Stimulated activated CD4-positive, alpha-beta T cell treated with anti-CD3 and anti-CD28 coated beads, TNF-alpha, amount 100 ng/mL, for 48 hours (primary cell): ENCODE data around the gene MARF1.
A peak's percentile ranks its signal among the peaks of the same experiment; 100 is the strongest.
"Not testable (repeated sequence)": the region's sequence is repeated elsewhere in the genome, so short reads cannot be mapped to it uniquely, and the experiment has no call there.

ENCODE experiments used
- DNase-seq, 3 donors: peaks; one replicate each; pipeline ENCODE4 v3.0.0-alpha.2; 2020; ENCODE audit warnings: low read depth in 3 of 3

Gene MARF1

DNA sequence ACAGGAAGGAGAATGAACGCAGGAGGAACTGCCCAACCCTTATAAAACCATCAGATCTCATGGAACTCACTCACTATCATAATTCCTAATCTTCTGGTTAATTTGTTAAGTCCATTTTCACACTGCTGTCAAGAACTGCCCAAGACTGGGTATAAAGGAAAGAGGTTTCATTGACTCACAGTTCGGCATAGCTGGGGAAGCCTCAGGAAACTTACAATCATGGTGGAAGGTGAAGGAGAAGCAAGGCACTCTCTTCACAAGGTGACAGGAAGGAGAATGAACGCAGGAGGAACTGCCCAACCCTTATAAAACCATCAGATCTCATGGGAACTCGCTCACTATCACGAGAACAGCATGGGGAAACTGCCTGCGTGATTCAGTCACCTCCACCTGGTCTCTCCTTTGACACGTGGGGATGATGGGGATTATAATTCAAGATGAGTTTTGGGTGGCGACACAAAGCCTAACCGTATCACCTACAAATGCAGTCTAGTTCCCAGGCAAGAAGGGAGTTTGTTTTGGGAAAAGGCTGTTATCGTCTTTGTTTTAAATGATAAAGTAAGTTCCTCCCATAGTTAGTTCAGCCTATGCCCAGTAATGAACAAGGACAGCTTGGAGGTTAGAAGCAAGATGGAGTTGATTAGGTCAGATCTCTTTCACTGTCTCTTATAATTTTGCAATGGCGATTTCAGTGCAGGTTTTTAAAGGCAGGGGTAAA, 68.9 kb downstream of the MARF1 start:
- DNase-seq = not testable (repeated sequence)

- DNase-seq = no peak
Observed at GRCh38 chr16:15573274-15573895, 69.6 kb downstream of the MARF1 start.

DNA sequence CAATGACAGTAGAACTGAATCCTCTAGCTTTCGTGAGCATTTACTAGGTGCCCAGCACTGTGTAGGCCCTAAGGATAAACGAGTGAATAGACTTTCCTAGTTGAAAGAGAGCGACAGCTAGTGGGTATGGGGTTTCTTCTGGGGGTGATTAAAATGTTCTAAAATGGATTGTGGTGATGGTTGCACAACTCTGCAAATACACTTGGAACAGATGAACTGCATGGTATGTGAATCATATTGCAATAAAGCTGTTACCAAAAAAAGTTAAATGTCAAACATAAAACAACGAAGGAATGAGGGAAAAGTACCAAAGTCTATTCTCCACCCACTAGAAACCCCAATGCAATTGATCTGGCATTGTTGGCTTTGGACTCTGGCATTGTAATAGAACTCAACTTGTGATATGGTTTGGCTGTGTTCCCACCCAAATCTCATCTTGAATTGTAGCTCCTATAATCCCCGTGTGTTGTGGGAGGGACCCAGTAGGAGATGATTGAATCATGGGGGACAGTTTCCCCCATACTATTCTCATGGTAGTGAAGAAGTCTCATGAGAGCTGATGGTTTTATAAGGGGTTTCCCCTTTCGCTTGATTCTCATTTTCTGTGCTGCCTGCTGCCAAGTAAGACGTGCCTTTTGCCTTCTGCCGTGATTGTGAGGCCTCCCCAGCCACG, 70.5 kb downstream of the MARF1 start:
- peak in 2 of 3 donors; percentile 7 to 44 for DNase-seq

DNA sequence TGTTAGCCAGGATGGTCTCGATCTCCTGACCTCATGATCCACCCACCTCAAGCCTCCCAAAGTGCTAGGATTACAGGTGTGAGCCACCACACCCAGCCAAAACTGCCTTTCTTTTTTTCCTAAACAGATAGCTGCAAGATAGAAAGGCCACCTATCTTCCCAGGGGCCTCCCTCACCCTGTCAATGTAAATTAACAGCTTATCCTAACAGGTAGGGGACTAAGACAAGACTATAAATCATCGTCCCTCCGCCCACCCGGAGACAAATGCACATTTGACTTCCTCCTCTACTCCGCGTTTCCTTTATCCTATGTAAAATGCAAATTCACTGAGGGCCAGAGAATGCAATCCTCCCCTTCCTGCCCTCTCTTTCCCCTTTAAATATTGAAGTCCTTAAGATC, 71.4 kb downstream of the MARF1 start:
- no peak for DNase-seq

GRCh38 chr16:15570666-15571065, 72.3 kb downstream of the MARF1 start:
- not testable (repeated sequence) for DNase-seq

GRCh38 chr16:15567823-15568222, 75.1 kb downstream of the MARF1 start:
- no peak for DNase-seq

DNA sequence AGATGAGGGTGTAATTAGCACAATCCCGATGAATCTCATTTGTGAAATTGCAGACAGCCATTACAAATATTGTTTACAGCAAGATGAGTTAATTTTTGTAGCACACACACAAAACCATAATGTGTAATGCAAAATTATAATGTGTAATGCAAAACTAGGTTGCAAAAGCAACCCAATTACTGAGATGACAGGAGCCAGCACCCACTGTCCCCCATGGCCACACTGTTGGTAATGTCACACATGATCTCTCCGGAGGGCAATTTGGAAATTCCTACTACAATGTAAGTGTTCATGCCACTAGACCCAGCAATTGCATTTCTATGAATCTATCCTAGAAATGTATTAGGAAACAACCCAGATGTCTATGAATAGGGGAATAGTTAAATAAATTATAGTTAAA, 76.9 kb downstream of the MARF1 start:
- DNase-seq = no peak

DNA sequence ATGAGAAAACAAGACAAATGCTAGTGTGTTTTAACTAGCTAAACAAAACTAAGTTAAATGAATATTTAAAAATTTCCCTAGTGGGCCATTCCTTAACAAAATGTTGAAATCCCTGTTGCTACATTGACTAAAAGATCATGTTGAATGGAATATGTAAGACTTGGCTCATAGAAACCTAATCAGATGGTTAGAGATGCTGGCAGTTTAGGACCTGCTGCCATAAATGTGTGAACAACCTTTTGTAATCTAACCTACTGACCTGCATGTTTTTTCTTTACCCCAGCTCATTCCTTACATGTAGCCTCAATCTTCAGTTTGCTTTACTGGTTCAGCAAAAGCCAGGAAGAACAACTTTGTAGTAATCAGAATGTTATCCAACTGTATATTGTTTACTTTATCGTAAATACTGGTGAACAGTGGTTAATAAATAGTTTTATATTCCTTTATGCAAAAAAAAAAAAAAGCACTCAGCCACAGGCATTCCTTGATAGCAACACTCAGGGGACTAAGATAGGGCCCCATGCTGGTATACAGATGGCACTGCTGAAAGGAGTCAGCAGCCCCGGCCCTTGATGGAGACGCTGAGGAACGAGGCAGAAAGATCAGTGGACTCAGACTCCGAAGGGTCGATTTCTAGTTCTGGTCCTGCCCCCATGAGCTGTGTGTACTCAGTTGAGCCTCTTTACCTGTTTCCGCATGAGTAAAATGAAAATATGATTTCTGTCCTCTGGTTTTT, 78.2 kb downstream of the MARF1 start:
- DNase-seq = no peak

GRCh38 chr16:15559176-15559575, 83.8 kb downstream of the MARF1 start:
- DNase-seq = no peak

DNA sequence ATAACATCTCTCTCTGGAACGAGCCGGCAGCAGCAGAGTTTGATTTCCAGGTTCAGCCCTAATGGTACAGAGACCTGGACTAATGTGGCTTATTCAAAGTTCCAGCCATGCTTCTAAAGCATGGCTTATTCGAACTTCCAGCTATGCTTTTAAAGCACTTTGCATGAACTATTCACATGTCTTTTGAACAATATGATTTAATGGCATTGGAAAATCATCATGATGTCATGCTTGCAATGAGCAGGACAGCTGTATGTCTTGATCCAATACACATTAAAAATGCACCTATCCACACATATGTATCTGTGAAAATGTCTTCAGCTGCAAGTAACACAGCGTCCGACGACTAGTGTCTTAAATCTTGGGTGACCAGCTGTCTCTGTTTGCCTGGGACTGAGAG, 85.7 kb downstream of the MARF1 start:
- no peak for DNase-seq

- DNase-seq = no peak
Observed at GRCh38 chr16:15556130-15556529, 86.8 kb downstream of the MARF1 start.

DNA sequence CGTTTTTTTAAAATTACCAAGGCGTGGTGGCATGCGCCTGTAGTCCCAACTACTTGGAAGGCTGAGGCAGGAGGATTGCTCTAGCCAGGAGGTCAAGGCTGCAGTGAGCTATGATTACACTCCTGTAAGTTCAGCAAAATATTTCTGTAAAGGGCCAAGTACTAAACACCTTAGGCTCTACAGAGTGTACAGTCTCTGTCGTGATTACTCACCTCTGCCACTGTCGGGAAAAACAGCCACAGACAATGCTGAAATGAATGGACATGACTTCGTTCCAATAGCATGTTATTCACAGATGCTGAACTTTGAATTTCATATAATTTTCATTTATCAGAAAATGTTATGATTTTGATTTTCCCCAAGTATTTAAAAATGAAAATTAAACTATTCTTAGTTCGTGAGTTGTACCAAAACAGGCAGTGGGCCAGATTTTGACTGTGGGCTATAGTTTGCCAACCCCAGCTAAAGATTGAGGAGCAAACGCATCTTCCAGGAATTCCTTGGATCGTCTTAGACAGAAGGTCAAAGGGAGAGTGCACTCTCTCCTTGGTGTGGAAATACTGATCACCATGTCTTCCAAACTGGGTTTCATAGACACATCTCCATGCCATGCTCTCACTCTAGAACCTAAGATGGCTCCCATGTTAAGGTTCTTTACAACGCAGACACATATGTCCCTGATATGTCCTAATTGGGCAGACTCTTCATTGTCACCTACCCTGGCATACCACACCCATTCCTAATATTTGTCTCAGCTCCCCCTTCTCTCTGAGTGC, 89.5 kb downstream of the MARF1 start:
- peak in 2 of 3 donors; percentile 21 to 48 for DNase-seq

DNA sequence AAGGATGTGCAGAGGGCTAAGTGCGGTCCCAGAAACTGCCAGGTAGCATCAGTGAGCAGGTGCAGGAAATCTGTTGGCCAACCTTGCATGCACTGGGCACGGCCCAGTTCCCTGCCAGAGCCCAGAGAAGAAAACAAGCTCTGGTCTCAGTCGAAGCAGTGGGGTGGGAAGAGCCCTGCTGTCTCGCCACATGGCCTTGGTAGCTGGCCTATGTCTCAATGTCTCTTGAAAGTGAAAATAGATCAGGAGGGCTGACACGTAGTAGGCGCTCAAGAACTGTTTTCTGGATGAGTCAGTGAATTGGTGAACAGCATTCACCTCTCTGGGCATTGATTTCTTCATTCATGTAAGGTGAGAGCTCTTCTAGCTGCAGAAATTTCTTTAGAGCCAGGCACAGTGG, 90.4 kb downstream of the MARF1 start:
- no peak for DNase-seq

DNA sequence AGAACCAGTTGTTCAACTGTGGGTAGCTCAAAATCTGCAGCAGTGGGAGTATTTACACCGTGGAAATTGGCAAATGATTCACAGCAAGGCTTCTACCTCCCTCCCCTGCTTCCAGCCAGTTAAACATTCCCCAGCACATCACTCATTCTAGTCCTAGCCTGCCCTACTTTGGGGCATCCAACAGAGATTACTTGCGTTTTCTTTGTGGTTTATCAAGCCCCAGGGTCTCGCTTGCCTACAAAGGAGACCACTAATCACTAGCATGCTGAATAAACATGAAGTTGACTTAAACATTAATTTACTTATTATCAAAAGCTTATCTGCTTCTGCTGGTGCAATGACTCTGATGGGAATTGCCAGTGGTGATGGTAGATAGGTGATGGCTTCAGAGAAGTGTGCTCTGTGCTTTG, 94.5 kb downstream of the MARF1 start:
- DNase-seq = no peak

GRCh38 chr16:15547768-15548096, 95.2 kb downstream of the MARF1 start:
- DNase-seq = no peak

- DNase-seq = not testable (repeated sequence)
Observed at GRCh38 chr16:15547072-15547767, 95.7 kb downstream of the MARF1 start.

DNA sequence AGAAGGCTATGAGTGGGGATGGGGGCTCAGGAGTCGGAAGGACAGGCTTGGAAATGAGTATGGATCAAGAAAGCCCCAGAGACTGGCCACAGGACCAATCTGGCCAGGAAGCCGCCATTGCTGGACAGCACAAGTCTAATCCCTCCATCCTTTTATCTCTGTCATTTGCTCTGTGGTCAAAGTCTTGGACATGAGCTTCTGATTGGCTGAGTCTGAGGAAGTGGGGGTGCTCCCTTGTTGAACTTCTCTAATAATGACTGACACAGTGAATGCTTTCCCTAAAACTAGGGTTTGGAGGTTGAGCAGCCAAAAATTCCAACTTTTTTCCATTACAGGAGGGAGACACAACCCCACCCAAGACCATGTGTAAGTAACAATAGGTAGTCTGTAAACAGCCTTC, 97.4 kb downstream of the MARF1 start:
- no peak for DNase-seq

GRCh38 chr16:15544405-15544804, 98.5 kb downstream of the MARF1 start:
- no peak for DNase-seq
